ENCODE measurements around the gene DNAH6.
A peak's percentile ranks its signal among the peaks of the same experiment; 100 is the strongest.

The DNAH6 gene

DNA sequence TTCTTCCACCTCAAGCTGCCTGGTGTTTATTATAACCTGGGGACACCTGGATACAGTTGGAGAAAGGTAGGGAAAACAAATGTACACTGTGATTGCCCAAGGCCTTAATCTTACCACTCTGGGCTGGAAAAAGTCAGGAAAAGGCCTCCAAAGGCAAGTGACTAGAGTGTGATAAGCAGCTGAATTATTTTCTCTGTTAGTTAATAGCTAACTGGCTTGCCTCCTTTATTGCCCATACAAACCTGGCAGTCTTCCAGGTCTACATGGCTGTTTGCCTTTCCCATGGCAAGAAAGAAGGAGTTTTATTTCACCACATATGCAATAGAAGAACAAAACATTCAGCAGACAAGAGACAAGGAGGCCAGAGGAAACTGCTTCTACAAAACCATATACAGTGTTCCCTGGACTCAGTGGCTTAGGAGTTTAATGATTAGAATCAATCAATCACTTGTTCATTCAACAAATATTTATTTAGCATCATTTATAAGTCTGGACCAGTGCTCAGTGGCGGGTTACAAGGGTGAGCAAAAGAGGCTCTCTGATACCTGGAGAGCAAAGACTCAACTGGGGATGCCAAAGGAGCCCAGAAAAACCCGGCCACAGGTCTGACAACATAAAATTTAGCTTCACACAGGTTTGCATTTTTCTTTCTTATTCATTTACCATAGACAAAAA is 29.7 kb upstream of the DNAH6 start:
- no peaks in the 10 kb centered on the region for H3K36me3 ChIP-seq (ENCODE audit: control insufficient read depth, insufficient read depth, low read length)
- no peaks in the 10 kb centered on the region for H3K27me3 ChIP-seq (ENCODE audit: control insufficient read depth, insufficient read depth, low read length)
- H3K4me3 ChIP-seq (ENCODE audit: low read length), result no peak overlapping the region
- H3K4me1 ChIP-seq (ENCODE audit: control insufficient read depth, insufficient read depth, low read length), result no peaks in the 10 kb centered on the region
- DNase-seq (ENCODE audit: low read depth, low spot score), result no peak
- H3K27ac ChIP-seq (ENCODE audit: low read length), result no peak overlapping the region
- H3K9me3 ChIP-seq (ENCODE audit: control insufficient read depth, insufficient read depth, low read length), result no peaks in the 10 kb centered on the region
- WGBS (ENCODE audit: insufficient coverage, insufficient read length), result no CpG with 5 or more reads among the region's 2 CpGs

DNA sequence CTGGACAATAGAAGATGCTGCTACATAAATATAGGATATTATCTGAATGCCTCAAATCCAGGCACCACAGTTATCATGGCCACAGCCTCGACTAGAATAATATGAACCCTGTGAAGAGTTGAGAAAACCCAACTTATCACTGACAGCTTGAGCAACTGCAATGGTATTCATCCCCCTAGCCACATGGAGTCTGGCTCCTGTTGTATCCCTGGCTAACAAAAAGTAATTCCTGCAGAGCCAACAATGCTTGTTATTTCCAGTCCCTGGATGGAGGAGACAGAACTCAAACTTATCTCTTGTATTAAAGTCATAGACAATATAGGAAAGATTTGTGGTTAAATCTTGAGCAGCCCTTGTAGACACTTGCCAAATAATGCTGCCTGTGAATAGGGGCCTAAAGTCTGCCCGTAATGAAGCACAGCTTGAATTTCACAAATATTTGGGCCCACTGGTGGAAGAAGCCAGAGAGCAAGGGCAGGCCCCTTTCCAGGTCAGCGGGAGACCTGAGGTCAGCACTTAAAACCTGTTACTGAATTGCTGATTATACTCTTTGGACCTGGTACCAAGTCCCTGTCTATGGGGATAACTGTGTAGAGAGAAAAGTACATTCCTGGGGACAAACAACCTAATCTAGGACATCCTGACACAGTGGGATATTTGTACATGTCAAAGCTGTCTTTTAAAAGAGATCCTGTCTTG is 28.9 kb upstream of the DNAH6 start:
- H3K9me3 ChIP-seq (ENCODE audit: control insufficient read depth, insufficient read depth, low read length), result no peaks in the 10 kb centered on the region
- H3K4me3 ChIP-seq (ENCODE audit: low read length), result no peak overlapping the region
- no peaks in the 10 kb centered on the region for H3K4me1 ChIP-seq (ENCODE audit: control insufficient read depth, insufficient read depth, low read length)
- WGBS (ENCODE audit: insufficient coverage, insufficient read length), result no CpG with 5 or more reads among the region's 3 CpGs
- H3K27me3 ChIP-seq (ENCODE audit: control insufficient read depth, insufficient read depth, low read length), result no peaks in the 10 kb centered on the region
- no peak overlapping the region for H3K27ac ChIP-seq (ENCODE audit: low read length)
- H3K36me3 ChIP-seq (ENCODE audit: control insufficient read depth, insufficient read depth, low read length), result no peaks in the 10 kb centered on the region
- no peak for DNase-seq (ENCODE audit: low read depth, low spot score)

DNA sequence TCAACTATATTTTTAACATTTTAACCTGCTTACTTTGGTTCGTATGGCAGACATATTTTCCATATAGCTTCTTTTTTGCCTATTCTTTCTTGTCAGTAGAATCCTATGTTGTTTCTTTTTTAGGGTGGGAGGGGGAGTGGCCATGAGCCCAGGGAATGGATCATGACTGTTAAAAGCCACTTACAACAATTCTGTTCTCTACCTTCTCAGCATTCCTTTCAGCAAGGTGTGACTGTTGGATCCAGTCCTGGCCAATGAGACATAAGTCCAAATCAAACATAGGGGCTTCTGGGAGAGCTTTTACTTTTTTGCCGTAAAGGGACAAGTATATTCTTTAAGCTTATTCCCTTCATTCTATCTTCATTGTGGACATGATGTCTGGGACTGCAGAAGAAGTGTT is 25.0 kb upstream of the DNAH6 start:
- Histone ChIP-seq H3K27me3 (ENCODE audit: control insufficient read depth, insufficient read depth, low read length) (no peaks in the 10 kb centered on the region), H3K4me1 (ENCODE audit: control insufficient read depth, insufficient read depth, low read length) (no peaks in the 10 kb centered on the region), H3K27ac (ENCODE audit: low read length) (no peak overlapping the region), H3K9me3 (ENCODE audit: control insufficient read depth, insufficient read depth, low read length) (no peaks in the 10 kb centered on the region), H3K36me3 (ENCODE audit: control insufficient read depth, insufficient read depth, low read length) (no peaks in the 10 kb centered on the region), H3K4me3 (ENCODE audit: low read length) (no peak overlapping the region)
- WGBS (ENCODE audit: insufficient coverage, insufficient read length), result no CpG with 5 or more reads among the region's 2 CpGs
- no peak for DNase-seq (ENCODE audit: low read depth, low spot score)

DNA sequence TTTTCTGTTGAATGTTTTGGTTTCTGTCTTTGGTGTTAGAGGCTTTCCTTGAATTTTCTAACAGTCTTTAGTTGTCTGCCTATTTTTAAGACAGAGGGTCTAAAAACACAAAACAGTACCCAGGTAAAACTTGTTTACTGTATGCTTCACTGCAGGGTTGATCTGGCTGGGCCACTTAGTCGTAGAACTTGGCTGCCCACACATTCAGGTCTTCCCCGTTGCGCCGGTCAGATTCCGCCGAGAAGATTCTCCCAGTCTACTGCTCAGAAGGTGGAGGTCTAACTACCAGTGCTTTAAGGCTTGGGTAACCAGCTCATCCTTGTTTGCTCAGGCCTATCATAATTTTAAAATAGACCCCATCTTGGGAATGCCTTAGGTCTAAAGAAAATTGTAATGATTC is 24.6 kb upstream of the DNAH6 start:
- no peak overlapping the region for H3K27ac ChIP-seq (ENCODE audit: low read length)
- DNase-seq (ENCODE audit: low read depth, low spot score), result no peak
- no peaks in the 10 kb centered on the region for H3K36me3 ChIP-seq (ENCODE audit: control insufficient read depth, insufficient read depth, low read length)
- no CpG with 5 or more reads among the region's 6 CpGs for WGBS (ENCODE audit: insufficient coverage, insufficient read length)
- no peaks in the 10 kb centered on the region for H3K9me3 ChIP-seq (ENCODE audit: control insufficient read depth, insufficient read depth, low read length)
- no peak overlapping the region for H3K4me3 ChIP-seq (ENCODE audit: low read length)
- no peaks in the 10 kb centered on the region for H3K27me3 ChIP-seq (ENCODE audit: control insufficient read depth, insufficient read depth, low read length)
- H3K4me1 ChIP-seq (ENCODE audit: control insufficient read depth, insufficient read depth, low read length), result no peaks in the 10 kb centered on the region

DNA sequence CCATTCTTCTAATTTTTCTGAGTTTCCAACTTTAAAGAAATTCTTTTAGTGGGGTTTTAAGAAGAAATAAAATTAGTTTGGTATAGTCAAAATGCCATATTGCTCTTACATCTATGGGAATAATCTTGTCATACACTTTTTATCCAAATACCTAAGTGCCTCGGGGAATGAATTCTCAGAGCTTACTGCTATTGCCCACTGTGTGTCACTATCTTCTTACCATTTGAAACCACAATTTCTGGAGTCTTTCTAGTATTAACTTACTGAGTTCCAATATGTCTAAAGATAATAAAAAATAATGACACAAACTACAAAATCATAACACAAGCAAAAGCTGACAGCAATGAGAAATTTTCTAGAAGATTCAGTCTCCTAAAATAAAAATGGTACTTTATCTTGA is 23.7 kb upstream of the DNAH6 start:
- Histone ChIP-seq H3K9me3 (ENCODE audit: control insufficient read depth, insufficient read depth, low read length) (no peaks in the 10 kb centered on the region), H3K27ac (ENCODE audit: low read length) (no peak overlapping the region), H3K4me1 (ENCODE audit: control insufficient read depth, insufficient read depth, low read length) (no peaks in the 10 kb centered on the region), H3K27me3 (ENCODE audit: control insufficient read depth, insufficient read depth, low read length) (no peaks in the 10 kb centered on the region), H3K4me3 (ENCODE audit: low read length) (no peak overlapping the region), H3K36me3 (ENCODE audit: control insufficient read depth, insufficient read depth, low read length) (no peaks in the 10 kb centered on the region)
- no peak for DNase-seq (ENCODE audit: low read depth, low spot score)
- WGBS (ENCODE audit: insufficient coverage, insufficient read length), result no CpG with 5 or more reads among the region's 1 CpG

DNA sequence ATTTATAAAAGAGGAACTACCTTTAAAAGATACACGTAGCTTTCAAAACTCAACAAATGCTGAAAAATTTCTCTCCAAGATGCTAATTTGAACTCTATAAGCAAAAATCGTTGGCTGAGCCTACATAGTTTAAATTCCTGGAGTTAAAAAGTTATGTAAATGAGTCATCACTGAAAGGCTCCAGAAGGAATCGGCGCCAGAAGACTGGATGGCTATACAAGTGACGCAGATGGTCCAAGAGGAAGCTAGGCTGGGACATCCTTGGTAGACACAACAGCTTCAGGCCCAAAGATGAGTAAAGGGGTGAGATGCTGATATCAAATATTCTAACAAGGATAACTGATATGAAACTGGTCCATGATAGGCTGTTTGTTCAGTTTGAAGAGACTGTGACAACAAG is 22.8 kb upstream of the DNAH6 start:
- WGBS (ENCODE audit: insufficient coverage, insufficient read length), result no CpG with 5 or more reads among the region's 5 CpGs
- no peak for DNase-seq (ENCODE audit: low read depth, low spot score)
- H3K9me3 ChIP-seq (ENCODE audit: control insufficient read depth, insufficient read depth, low read length), result no peaks in the 10 kb centered on the region
- no peaks in the 10 kb centered on the region for H3K27me3 ChIP-seq (ENCODE audit: control insufficient read depth, insufficient read depth, low read length)
- H3K27ac ChIP-seq (ENCODE audit: low read length), result no peak overlapping the region
- H3K36me3 ChIP-seq (ENCODE audit: control insufficient read depth, insufficient read depth, low read length), result no peaks in the 10 kb centered on the region
- H3K4me3 ChIP-seq (ENCODE audit: low read length), result no peak overlapping the region
- H3K4me1 ChIP-seq (ENCODE audit: control insufficient read depth, insufficient read depth, low read length), result no peaks in the 10 kb centered on the region

DNA sequence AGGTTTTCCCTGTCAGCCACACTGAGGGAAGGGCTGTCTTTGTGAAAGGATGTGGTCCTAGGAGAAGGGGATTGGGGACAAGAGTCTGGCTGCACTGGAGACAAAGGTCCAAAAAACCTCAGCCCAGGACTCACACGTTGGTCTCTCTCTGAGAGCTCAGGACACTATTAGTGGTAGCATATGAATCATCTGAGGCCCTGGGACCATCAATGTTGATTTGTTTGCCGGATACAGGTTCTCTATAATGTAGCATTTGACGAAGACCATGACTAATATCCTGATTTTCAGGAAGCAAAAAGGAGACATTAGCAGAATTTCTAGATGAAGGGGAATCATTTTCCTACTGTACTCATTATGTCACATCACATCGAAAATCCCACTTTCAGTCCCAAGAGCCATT is 22.2 kb upstream of the DNAH6 start:
- Histone ChIP-seq H3K27ac (ENCODE audit: low read length) (no peak overlapping the region), H3K36me3 (ENCODE audit: control insufficient read depth, insufficient read depth, low read length) (no peaks in the 10 kb centered on the region), H3K27me3 (ENCODE audit: control insufficient read depth, insufficient read depth, low read length) (no peaks in the 10 kb centered on the region), H3K9me3 (ENCODE audit: control insufficient read depth, insufficient read depth, low read length) (no peaks in the 10 kb centered on the region), H3K4me1 (ENCODE audit: control insufficient read depth, insufficient read depth, low read length) (no peaks in the 10 kb centered on the region), H3K4me3 (ENCODE audit: low read length) (no peak overlapping the region)
- WGBS (ENCODE audit: insufficient coverage, insufficient read length), result no CpG with 5 or more reads among the region's 4 CpGs
- no peak for DNase-seq (ENCODE audit: low read depth, low spot score)

DNA sequence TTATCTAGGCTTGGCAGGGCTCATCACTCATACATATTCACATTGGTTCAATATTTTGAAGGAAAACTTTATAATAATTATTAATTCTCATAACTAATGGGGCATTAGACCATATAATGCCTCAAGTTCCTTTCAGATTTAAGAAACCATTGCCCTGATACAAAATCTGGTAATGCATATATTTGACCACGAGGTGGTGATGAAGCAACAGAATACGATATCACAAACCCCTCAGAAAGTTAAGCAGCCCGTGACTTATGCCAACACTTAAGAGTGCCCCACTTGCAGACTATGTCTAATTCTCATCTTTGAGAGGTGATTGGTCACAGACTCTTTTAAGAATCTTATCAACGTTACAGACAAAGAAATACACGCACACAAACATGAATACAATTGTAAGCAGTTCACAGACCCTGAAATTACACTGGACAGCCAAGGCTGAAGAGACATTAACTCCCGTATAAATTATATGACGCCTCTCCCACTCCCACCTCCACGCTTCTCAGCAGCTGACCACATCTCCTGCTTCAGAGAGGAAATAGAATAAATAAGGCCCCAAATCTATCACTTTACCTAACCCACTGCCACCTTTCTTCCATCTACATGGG is 20.7 kb upstream of the DNAH6 start:
- WGBS (ENCODE audit: insufficient coverage, insufficient read length), result no CpG with 5 or more reads among the region's 8 CpGs
- Histone ChIP-seq H3K4me1 (ENCODE audit: control insufficient read depth, insufficient read depth, low read length) (no peaks in the 10 kb centered on the region), H3K27me3 (ENCODE audit: control insufficient read depth, insufficient read depth, low read length) (no peaks in the 10 kb centered on the region), H3K27ac (ENCODE audit: low read length) (no peak overlapping the region), H3K4me3 (ENCODE audit: low read length) (no peak overlapping the region), H3K36me3 (ENCODE audit: control insufficient read depth, insufficient read depth, low read length) (no peaks in the 10 kb centered on the region), H3K9me3 (ENCODE audit: control insufficient read depth, insufficient read depth, low read length) (no peaks in the 10 kb centered on the region)
- peak; percentile 11 for DNase-seq (ENCODE audit: low read depth, low spot score)

DNA sequence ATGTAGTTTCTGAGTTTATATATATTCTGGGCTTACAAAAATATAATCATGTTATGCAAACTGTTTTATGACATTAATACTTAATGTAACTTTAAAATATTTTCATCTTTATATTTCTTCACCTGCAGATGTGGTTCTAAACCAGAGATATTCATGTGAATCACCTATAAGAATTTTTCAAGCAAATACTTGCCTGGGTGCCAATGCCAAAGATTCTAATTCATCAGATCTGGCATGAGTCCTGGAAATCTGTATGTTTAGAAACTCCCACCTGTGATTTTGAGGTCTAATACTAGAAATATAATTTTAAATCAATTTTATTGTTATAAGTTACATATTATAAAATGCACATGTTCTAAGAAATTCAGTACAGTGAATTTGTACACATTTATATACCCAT is 19.9 kb upstream of the DNAH6 start:
- H3K27me3 ChIP-seq (ENCODE audit: control insufficient read depth, insufficient read depth, low read length), result no peaks in the 10 kb centered on the region
- DNase-seq (ENCODE audit: low read depth, low spot score), result no peak
- H3K27ac ChIP-seq (ENCODE audit: low read length), result no peak overlapping the region
- no peaks in the 10 kb centered on the region for H3K4me1 ChIP-seq (ENCODE audit: control insufficient read depth, insufficient read depth, low read length)
- no peak overlapping the region for H3K4me3 ChIP-seq (ENCODE audit: low read length)
- H3K9me3 ChIP-seq (ENCODE audit: control insufficient read depth, insufficient read depth, low read length), result no peaks in the 10 kb centered on the region
- no peaks in the 10 kb centered on the region for H3K36me3 ChIP-seq (ENCODE audit: control insufficient read depth, insufficient read depth, low read length)

DNA sequence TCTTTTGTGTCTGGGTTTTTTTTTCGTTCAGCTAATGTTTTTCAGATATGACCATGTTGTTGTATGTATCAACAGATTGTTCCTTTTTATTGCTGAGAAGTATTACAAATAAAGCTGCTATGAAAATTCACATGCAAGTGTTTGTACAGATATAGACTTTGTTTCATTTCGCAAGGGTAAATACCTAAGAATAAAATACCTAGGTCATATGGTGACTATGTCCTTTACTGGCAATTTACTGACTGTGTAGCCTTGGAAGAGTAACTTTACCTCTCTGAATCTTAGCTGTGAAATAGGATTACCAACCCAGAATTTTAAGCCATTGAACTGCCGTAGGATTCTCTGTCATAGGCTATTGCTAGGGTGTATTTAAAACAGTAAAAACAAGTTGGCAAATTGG is 19.0 kb upstream of the DNAH6 start:
- no peaks in the 10 kb centered on the region for H3K36me3 ChIP-seq (ENCODE audit: control insufficient read depth, insufficient read depth, low read length)
- H3K27me3 ChIP-seq (ENCODE audit: control insufficient read depth, insufficient read depth, low read length), result no peaks in the 10 kb centered on the region
- no peak for DNase-seq (ENCODE audit: low read depth, low spot score)
- H3K27ac ChIP-seq (ENCODE audit: low read length), result no peak overlapping the region
- no peaks in the 10 kb centered on the region for H3K9me3 ChIP-seq (ENCODE audit: control insufficient read depth, insufficient read depth, low read length)
- no peak overlapping the region for H3K4me3 ChIP-seq (ENCODE audit: low read length)
- no peaks in the 10 kb centered on the region for H3K4me1 ChIP-seq (ENCODE audit: control insufficient read depth, insufficient read depth, low read length)
- WGBS (ENCODE audit: insufficient coverage, insufficient read length), result no CpG with 5 or more reads among the region's 3 CpGs

Measured in iPS DF 6.9 (cell line).